ENCODE data around the gene LRRC4. TPM values are rescaled to one million over a fixed set of nuclear protein-coding genes. Genes with fewer than 3 reads are reported as not detected.

Gene LRRC4
- total RNA-seq, 1 donor from 2014 or later = 0.16 TPM

- H3K36me3 Mint-ChIP-seq (ENCODE audit: low read depth) = peaks cover 6% of the 10 kb centered on the region
- no peak for TF ChIP-seq CTCF (IDR thresholded peaks at IDR 0.05)
- peaks cover 9% of the 10 kb centered on the region for H3K4me1 Mint-ChIP-seq
- ChIA-PET CTCF (interaction anchor here (1.1 kb wide), 1 partner anchor 166 kb away, joined by 3 read pairs; no protein-coding TSS in a partner anchor), POLR2A (interaction anchor here (0.7 kb wide), 1 partner anchor 61 kb away, joined by 3 read pairs; no protein-coding TSS in a partner anchor)
- DNase-seq = no peak
- no peak overlapping the region for H3K4me3 Mint-ChIP-seq
- H3K27me3 Mint-ChIP-seq = no peaks in the 10 kb centered on the region
- intact Hi-C loops (cut with micrococcal nuclease) = no loop called here
- no peaks in the 10 kb centered on the region for H3K9me3 Mint-ChIP-seq
- H3K27ac Mint-ChIP-seq = no peak overlapping the region
- ATAC-seq (ENCODE audit: low read depth) = no peak
Observed at GRCh38 chr7:128044064-128044463, 12.8 kb upstream of the LRRC4 start.

- no peak for ATAC-seq (ENCODE audit: low read depth)
- intact Hi-C loops (cut with micrococcal nuclease) = no loop called here
- CTCF ChIA-PET = no interaction called here
- DNase-seq = no peak
- no peak for TF ChIP-seq CTCF (IDR thresholded peaks at IDR 0.05)
- Mint-ChIP-seq H3K9me3 (no peaks in the 10 kb centered on the region), H3K36me3 (ENCODE audit: low read depth) (peaks cover 6% of the 10 kb centered on the region), H3K4me1 (peaks cover 19% of the 10 kb centered on the region), H3K27ac (no peak overlapping the region), H3K4me3 (no peak overlapping the region), H3K27me3 (no peaks in the 10 kb centered on the region)
- POLR2A ChIA-PET = no interaction called here
Observed at GRCh38 chr7:128042012-128042411, 10.8 kb upstream of the LRRC4 start.

- peaks cover 26% of the 10 kb centered on the region for H3K4me1 Mint-ChIP-seq
- no peak overlapping the region for H3K27ac Mint-ChIP-seq
- ChIA-PET CTCF (interaction anchor here (0.6 kb wide), 1 partner anchor 166 kb away, joined by 3 read pairs; no protein-coding TSS in a partner anchor), POLR2A (no interaction called here)
- no peak for ATAC-seq (ENCODE audit: low read depth)
- intact Hi-C loops (cut with micrococcal nuclease) = no loop called here
- H3K4me3 Mint-ChIP-seq = no peak overlapping the region
- no peaks in the 10 kb centered on the region for H3K27me3 Mint-ChIP-seq
- H3K9me3 Mint-ChIP-seq = no peaks in the 10 kb centered on the region
- DNase-seq = no peak
- peaks cover 6% of the 10 kb centered on the region for H3K36me3 Mint-ChIP-seq (ENCODE audit: low read depth)
- no peak for TF ChIP-seq CTCF (IDR thresholded peaks at IDR 0.05)
Observed at GRCh38 chr7:128041203-128041602, 10.0 kb upstream of the LRRC4 start.

- intact Hi-C loops (cut with micrococcal nuclease) = no loop called here
- Mint-ChIP-seq H3K9me3 (no peaks in the 10 kb centered on the region), H3K4me1 (peaks cover 31% of the 10 kb centered on the region), H3K27me3 (no peaks in the 10 kb centered on the region), H3K36me3 (ENCODE audit: low read depth) (peaks cover 6% of the 10 kb centered on the region), H3K27ac (no peak overlapping the region), H3K4me3 (no peak overlapping the region)
- TF ChIP-seq CTCF (IDR thresholded peaks at IDR 0.05) = no peak
- ATAC-seq (ENCODE audit: low read depth) (no peak), DNase-seq (no peak)
- ChIA-PET POLR2A (no interaction called here), CTCF (no interaction called here)
Observed at GRCh38 chr7:128040205-128040604, 9.0 kb upstream of the LRRC4 start.

GRCh38 chr7:128039544-128039953 lies 8.3 kb upstream of the LRRC4 start:
- DNase-seq = no peak
- peaks cover 29% of the 10 kb centered on the region for H3K4me1 Mint-ChIP-seq
- intact Hi-C loops (cut with micrococcal nuclease) = no loop called here
- H3K4me3 Mint-ChIP-seq = no peak overlapping the region
- ChIA-PET CTCF (no interaction called here), POLR2A (no interaction called here)
- no peak overlapping the region for H3K27ac Mint-ChIP-seq
- H3K36me3 Mint-ChIP-seq (ENCODE audit: low read depth) = peaks cover 6% of the 10 kb centered on the region
- ATAC-seq (ENCODE audit: low read depth) = no peak
- H3K27me3 Mint-ChIP-seq = no peaks in the 10 kb centered on the region
- no peaks in the 10 kb centered on the region for H3K9me3 Mint-ChIP-seq
- TF ChIP-seq CTCF (IDR thresholded peaks at IDR 0.05) = no peak

All from activated B cell treated with CpG ODN at 0.5 μM for 24 hours (primary cell).